Neuronal stem cell (in vitro differentiated cells): ENCODE results near the gene FZD10.
A peak's percentile ranks its signal among the peaks of the same experiment; 100 is the strongest.

Source experiments
- DNase-seq: peaks from one replicate; pipeline ENCODE4 v3.0.0-alpha.2; 2013; ENCODE audit warnings: low spot score
- H2AFZ ChIP-seq: one replicate; pipeline ENCODE4 v1.6.1; 2013; ENCODE audit warnings: mild to moderate bottlenecking, low read length, inconsistent platforms
- H2AK5ac ChIP-seq: 2 replicates; pipeline ENCODE4 v1.6.1; 2013; ENCODE audit warnings: low read depth, mild to moderate bottlenecking, inconsistent platforms, low read length, moderate library complexity, mixed read lengths
- H2BK120ac ChIP-seq: 2 replicates; pipeline ENCODE4 v1.6.1; 2013; ENCODE audit warnings: low read depth, mild to moderate bottlenecking, inconsistent platforms, low read length, moderate library complexity, mixed read lengths
- H2BK12ac ChIP-seq: one replicate; pipeline ENCODE4 v1.6.1; 2013; ENCODE audit warnings: low read length, inconsistent platforms
- H2BK15ac ChIP-seq: 2 replicates; pipeline ENCODE4 v1.6.1; 2013; ENCODE audit warnings: mild to moderate bottlenecking, low read length, inconsistent platforms, mixed read lengths
- H2BK5ac ChIP-seq: one replicate; pipeline ENCODE4 v1.6.1; 2013; ENCODE audit warnings: inconsistent platforms, mild to moderate bottlenecking, low read length, moderate library complexity
- H3K14ac ChIP-seq: one replicate; pipeline ENCODE4 v1.6.1; 2013; ENCODE audit warnings: low read length, inconsistent platforms
- H3K18ac ChIP-seq: 2 replicates; pipeline ENCODE4 v1.6.1; 2013; ENCODE audit warnings: low read length, inconsistent platforms
- H3K23ac ChIP-seq: 2 replicates; pipeline ENCODE4 v1.6.1; 2013; ENCODE audit warnings: low read depth, mild to moderate bottlenecking, mixed read lengths, low read length, inconsistent platforms; ENCODE audit not compliant: poor library complexity
- H3K27ac ChIP-seq: replicated peaks from 3 replicates; pipeline ENCODE4 v1.5.1; 2013; ENCODE audit warnings: low read length, inconsistent platforms
- H3K27me3 ChIP-seq, 3 experiments: 2 replicates each; pipeline ENCODE4 v1.6.1; 2013; ENCODE audit warnings: low read length in 3 of 3, mild to moderate bottlenecking in 2 of 3, inconsistent platforms in 1 of 3, low read depth in 1 of 3, mixed read lengths in 1 of 3, moderate library complexity in 1 of 3; ENCODE audit not compliant: control insufficient read depth in 3 of 3, insufficient read depth in 3 of 3
- H3K36me3 ChIP-seq, 2 donors: replicated peaks in 1 of 2; 2 replicates each; pipeline ENCODE4 v1.6.1; 2013; ENCODE audit warnings: low read length in 2 of 2; ENCODE audit not compliant: control insufficient read depth in 2 of 2, insufficient read depth in 2 of 2
- H3K4ac ChIP-seq: 2 replicates; pipeline ENCODE4 v1.6.1; 2013; ENCODE audit warnings: inconsistent platforms, mild to moderate bottlenecking, low read length, moderate library complexity
- H3K4me1 ChIP-seq, 2 donors: 1 replicate in 1 of 2; 2 replicates in 1 of 2; pipeline ENCODE4 v1.6.1; 2013; ENCODE audit warnings: low read length in 2 of 2, low read depth in 1 of 2; ENCODE audit not compliant: control insufficient read depth in 2 of 2, insufficient read depth in 1 of 2
- H3K4me2 ChIP-seq: one replicate; pipeline ENCODE4 v1.6.1; 2013; ENCODE audit warnings: mild to moderate bottlenecking, low read length, inconsistent platforms; ENCODE audit not compliant: insufficient read depth, poor library complexity, severe bottlenecking
- H3K4me3 ChIP-seq, 2 donors: 2 replicates each; pipeline ENCODE4 v1.5.1; 2013; ENCODE audit warnings: low read length in 2 of 2, mild to moderate bottlenecking in 2 of 2, inconsistent platforms in 1 of 2, moderate library complexity in 1 of 2
- H3K79me1 ChIP-seq: one replicate; pipeline ENCODE4 v1.6.1; 2013; ENCODE audit warnings: low read depth, mild to moderate bottlenecking, inconsistent platforms, low read length, moderate library complexity
- H3K9ac ChIP-seq: one replicate; pipeline ENCODE4 v1.6.1; 2013; ENCODE audit warnings: mild to moderate bottlenecking, low read depth, low read length, inconsistent platforms; ENCODE audit not compliant: poor library complexity
- H3K9me3 ChIP-seq, 2 donors: replicated peaks in 1 of 2; 2 replicates each; pipeline versions ENCODE3 to v1.6.1; 2013; ENCODE audit warnings: low read length in 2 of 2, mild to moderate bottlenecking in 2 of 2, inconsistent platforms in 1 of 2, low read depth in 1 of 2, mixed read lengths in 1 of 2, moderate library complexity in 1 of 2; ENCODE audit not compliant: control insufficient read depth in 2 of 2, insufficient read depth in 1 of 2
- H4K8ac ChIP-seq: one replicate; pipeline ENCODE4 v1.6.1; 2013; ENCODE audit warnings: low read depth, mild to moderate bottlenecking, inconsistent platforms, low read length, moderate library complexity
- H4K91ac ChIP-seq: one replicate; pipeline ENCODE4 v1.6.1; 2013; ENCODE audit warnings: low read length, low read depth, mild to moderate bottlenecking, inconsistent platforms; ENCODE audit not compliant: poor library complexity
- WGBS, 2 donors: extraction: QIAGEN DNeasy Blood & Tissue Kit; methylation state at CpG; one replicate each; pipeline ENCODE4 v1.1.7; 2013; ENCODE audit warnings: missing lambda C conversion rate in 2 of 2, mixed read lengths in 1 of 2; ENCODE audit not compliant: insufficient read length in 2 of 2, insufficient replicate concordance in 1 of 2; ENCODE audit errors: extremely low coverage in 2 of 2; 5-methylcytosine and 5-hydroxymethylcytosine counted together

Gene FZD10

DNA sequence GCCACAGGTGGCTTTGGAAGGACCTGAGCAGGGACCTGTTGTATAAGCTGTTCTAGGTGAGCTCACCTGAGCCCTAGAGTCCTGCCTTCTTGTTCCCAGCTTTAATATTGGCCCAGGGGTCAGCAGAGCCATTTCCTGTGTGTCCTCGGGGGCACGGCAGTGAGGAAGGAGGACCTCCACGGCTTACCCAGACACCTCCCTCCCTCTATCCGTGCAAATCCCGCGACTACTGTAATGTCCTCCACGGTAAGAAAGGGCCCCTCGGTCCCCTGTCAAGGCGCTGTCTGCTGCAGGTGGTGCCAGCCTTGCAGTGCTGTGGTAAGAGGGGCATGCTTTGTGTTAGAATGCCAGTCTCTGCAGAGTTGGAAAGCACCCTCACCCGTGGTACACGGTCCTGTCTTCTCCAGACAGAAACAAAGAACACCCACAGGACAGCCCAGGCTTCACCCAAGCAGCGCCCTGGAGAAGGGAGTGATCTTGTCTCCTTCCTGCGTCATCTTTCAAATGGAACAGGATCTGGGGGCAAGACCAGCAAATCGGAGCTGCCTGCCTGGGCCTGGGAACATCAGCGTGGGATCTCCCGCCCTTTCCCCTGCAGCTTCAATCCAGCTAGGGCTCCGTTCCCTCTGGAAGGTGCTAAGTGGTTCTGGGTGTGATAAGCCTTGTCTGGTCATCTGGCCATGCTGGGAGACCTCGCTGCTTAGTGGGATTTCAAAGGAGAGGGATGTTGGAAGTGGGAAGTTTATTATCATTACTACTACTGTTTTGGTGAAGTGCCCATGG, 20.2 kb upstream of the FZD10 start:
- Histone ChIP-seq H2BK5ac (no peak overlapping the region), H3K9ac (no peak overlapping the region), H3K27me3 (peaks cover 0 to 31% (median 15%) of the 10 kb centered on the region in 3 experiments), H3K79me1 (no peaks in the 10 kb centered on the region), H2AFZ (no peak overlapping the region), H3K18ac (peak overlapping the region; percentile 46), H3K9me3 (no peaks in the 10 kb centered on the region), H3K14ac (peak overlapping the region; percentile 94), H3K4ac (peak overlapping the region; percentile 48), H3K4me3 (no peak overlapping the region), H3K23ac (peak overlapping the region; percentile 94), H2BK12ac (no peak overlapping the region), H3K27ac (no peak overlapping the region), H3K4me1 (peaks cover 0 to 2% of the 10 kb centered on the region in 2 donors), H2BK15ac (peak overlapping the region; percentile 9), H4K8ac (no peak overlapping the region), H2BK120ac (no peak overlapping the region), H4K91ac (no peak overlapping the region), H3K36me3 (no peaks in the 10 kb centered on the region), H2AK5ac (peak overlapping the region; percentile 46), H3K4me2 (no peak overlapping the region)
- no CpG with 5 or more reads among the region's 18 CpGs for WGBS, 2 donors
- no peak for DNase-seq

DNA sequence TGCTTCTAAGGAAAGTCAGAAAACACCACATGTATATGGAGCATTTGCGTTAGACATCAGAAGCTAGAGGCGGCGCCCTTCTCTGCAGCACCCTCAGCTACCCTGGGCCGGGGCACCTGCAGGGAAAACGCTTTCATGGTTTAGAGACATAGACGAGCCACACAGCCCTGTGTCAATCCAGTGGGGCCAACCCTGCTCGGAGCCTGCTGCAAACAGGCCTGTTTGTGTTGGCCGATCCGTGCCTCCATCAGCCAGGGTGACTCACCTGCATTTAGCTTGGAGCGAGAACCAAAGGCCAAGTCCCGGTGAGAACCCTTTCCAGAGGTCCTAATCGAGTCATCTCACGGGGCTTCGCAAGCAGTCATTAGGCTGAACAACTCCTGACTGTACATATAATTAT, 19.5 kb upstream of the FZD10 start:
- H3K27me3 ChIP-seq = peaks cover 0 to 28% (median 9%) of the 10 kb centered on the region in 3 experiments
- H3K36me3 ChIP-seq = no peaks in the 10 kb centered on the region
- no peak overlapping the region for H4K91ac ChIP-seq
- DNase-seq = no peak
- H2AK5ac ChIP-seq = no peak overlapping the region
- H3K4me1 ChIP-seq = no peaks in the 10 kb centered on the region
- H2BK5ac ChIP-seq = no peak overlapping the region
- no peak overlapping the region for H3K4me2 ChIP-seq
- no peak overlapping the region for H2BK120ac ChIP-seq
- H2BK15ac ChIP-seq = no peak overlapping the region
- H3K14ac ChIP-seq = no peak overlapping the region
- no peak overlapping the region for H3K27ac ChIP-seq
- H2BK12ac ChIP-seq = peak overlapping the region; percentile 6
- H3K9ac ChIP-seq = peak overlapping the region; percentile 50
- H3K4me3 ChIP-seq = no peak overlapping the region
- no CpG with 5 or more reads among the region's 14 CpGs for WGBS, 2 donors
- no peak overlapping the region for H2AFZ ChIP-seq
- H3K4ac ChIP-seq = no peak overlapping the region
- no peaks in the 10 kb centered on the region for H3K79me1 ChIP-seq
- H4K8ac ChIP-seq = no peak overlapping the region
- H3K23ac ChIP-seq = no peak overlapping the region
- peak overlapping the region; percentile 78 for H3K18ac ChIP-seq
- no peaks in the 10 kb centered on the region for H3K9me3 ChIP-seq

DNA sequence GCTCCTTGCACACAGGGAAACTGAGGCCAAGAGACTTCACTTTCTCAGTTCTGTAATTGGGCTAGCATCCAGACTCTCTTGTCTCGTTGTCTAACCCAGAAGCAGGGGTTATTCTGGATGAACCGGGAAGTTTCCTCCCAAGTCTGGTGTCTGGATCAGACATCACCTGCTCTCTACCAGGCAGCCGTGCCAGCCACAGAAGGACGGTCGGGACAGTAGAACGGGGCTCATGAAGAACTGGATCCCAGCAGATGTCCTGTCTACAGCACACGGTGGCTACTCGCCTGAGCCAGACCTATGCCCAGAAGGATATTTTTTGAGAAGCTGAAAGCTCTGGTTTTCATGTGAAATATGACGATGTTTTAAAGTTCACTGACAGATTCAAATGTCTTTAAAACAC, 19.1 kb upstream of the FZD10 start:
- Histone ChIP-seq H2BK120ac (no peak overlapping the region), H3K27ac (no peak overlapping the region), H3K4me3 (no peak overlapping the region), H2AK5ac (no peak overlapping the region), H3K18ac (peak overlapping the region; percentile 21), H3K79me1 (no peaks in the 10 kb centered on the region), H3K27me3 (peaks cover 0 to 30% (median 6%) of the 10 kb centered on the region in 3 experiments), H3K9ac (no peak overlapping the region), H2BK12ac (no peak overlapping the region), H3K4ac (no peak overlapping the region), H4K91ac (no peak overlapping the region), H2BK15ac (no peak overlapping the region), H3K4me1 (no peaks in the 10 kb centered on the region), H3K9me3 (no peaks in the 10 kb centered on the region), H2AFZ (no peak overlapping the region), H2BK5ac (no peak overlapping the region), H3K14ac (no peak overlapping the region), H4K8ac (no peak overlapping the region), H3K23ac (no peak overlapping the region), H3K36me3 (no peaks in the 10 kb centered on the region), H3K4me2 (no peak overlapping the region)
- WGBS, 2 donors = no CpG with 5 or more reads among the region's 9 CpGs
- DNase-seq = no peak

DNA sequence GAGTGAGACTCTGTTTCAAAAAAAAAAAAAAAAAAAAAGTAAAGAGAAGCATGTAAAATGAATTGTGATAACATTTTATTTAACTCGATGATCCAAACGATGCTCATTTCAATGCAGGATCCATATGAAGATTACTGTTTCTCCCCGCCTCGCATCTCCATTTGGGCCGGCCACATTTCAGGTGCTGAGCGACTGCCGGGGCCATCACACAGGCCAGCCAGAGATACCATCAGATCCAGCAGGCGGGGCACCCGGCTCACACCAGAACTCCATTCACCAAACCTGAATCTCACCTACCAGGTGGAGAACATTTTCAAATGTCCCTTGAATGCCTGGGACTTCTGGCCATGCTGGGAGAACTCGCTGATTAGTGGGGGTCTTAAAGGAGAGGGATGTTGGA, 18.0 kb upstream of the FZD10 start:
- Histone ChIP-seq H4K8ac (no peak overlapping the region), H3K4ac (no peak overlapping the region), H2BK120ac (no peak overlapping the region), H3K14ac (no peak overlapping the region), H3K23ac (no peak overlapping the region), H3K4me2 (no peak overlapping the region), H3K18ac (no peak overlapping the region), H2AK5ac (no peak overlapping the region), H3K36me3 (no peaks in the 10 kb centered on the region), H3K27me3 (peaks cover 0 to 36% (median 0%) of the 10 kb centered on the region in 3 experiments), H3K4me3 (no peak overlapping the region), H3K27ac (no peak overlapping the region), H3K9me3 (peaks cover 0 to 1% of the 10 kb centered on the region in 2 donors), H2BK12ac (no peak overlapping the region), H3K4me1 (no peaks in the 10 kb centered on the region), H4K91ac (no peak overlapping the region), H3K79me1 (no peaks in the 10 kb centered on the region), H3K9ac (no peak overlapping the region), H2BK15ac (no peak overlapping the region), H2AFZ (no peak overlapping the region), H2BK5ac (no peak overlapping the region)
- DNase-seq = no peak
- WGBS, 2 donors = no CpG with 5 or more reads among the region's 10 CpGs
